ENCODE measurements around the gene EPB42. TPM values are rescaled to one million over a fixed set of nuclear protein-coding genes. Genes with fewer than 3 reads are reported as not detected.

Gene EPB42
- total RNA-seq, 1 experiment from 2014 or later, result not detected

DNA sequence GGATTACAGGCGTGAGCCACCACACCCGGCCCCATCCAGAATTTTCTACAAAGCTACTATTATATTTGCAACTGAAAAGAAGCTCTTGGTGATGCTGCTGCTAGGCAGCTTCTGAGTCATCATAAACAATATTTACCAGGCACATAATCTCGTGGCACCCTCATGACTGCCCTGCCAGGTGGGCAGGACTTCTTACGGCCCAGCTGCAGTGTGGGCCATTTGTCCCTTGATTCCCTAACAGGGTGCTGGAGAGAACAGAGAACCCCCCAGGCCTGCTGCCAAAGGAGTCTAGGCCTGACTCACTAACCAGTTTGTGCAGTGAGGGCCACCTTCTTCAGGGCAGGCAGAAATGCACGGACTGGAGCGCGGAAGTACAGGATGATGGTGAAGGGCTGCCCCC lies 4.9 kb downstream of the EPB42 start:
- BruUV-seq (replicated peaks), result no TSS peak
- Histone ChIP-seq H3K4me3 (replicated peaks in 1 of 2; ENCODE audit: low read depth in 1 of 2, low read length in 2 of 2) (no peak overlapping the region), H4K20me1 (ENCODE audit: insufficient read depth) (no peaks in the 10 kb centered on the region), H3K27ac (ENCODE audit: low read depth, low read length) (no peak overlapping the region), H3K27me3 (ENCODE audit: insufficient read depth, low read length) (no peaks in the 10 kb centered on the region), H3K9me3 (ENCODE audit: control insufficient read depth in 1 of 2, insufficient read depth in 1 of 2, low read depth in 1 of 2, low read length in 2 of 2) (no peaks in the 10 kb centered on the region), H3K9me2 (ENCODE audit: insufficient read depth) (no peaks in the 10 kb centered on the region), H3K4me2 (ENCODE audit: low read length) (no peak overlapping the region), H2AFZ (ENCODE audit: low read depth, low read length, poor library complexity, severe bottlenecking) (no peak overlapping the region), H3K9ac (ENCODE audit: low read length) (no peak overlapping the region), H3K4me1 (ENCODE audit: control insufficient read depth in 1 of 2, insufficient read depth in 2 of 2, low read length in 2 of 2) (peaks cover 0 to 3% of the 10 kb centered on the region in 2 experiments; a peak in 1 of 4 replicates), H3K79me2 (ENCODE audit: insufficient read depth, low read length) (no peaks in the 10 kb centered on the region), H3K36me3 (ENCODE audit: control insufficient read depth in 1 of 2, insufficient read depth in 2 of 2, low read length in 2 of 2) (no peaks in the 10 kb centered on the region)
- ChIA-PET CTCF (interaction anchor here (0.6 to 1.9 kb wide), 3 partner anchors 9 to 11 kb away, joined by 3 to 9 read pairs (median 7); no protein-coding TSS in a partner anchor), POLR2A (no interaction called here), RAD21 (ENCODE audit: low non-redundant PET in 1 of 2, low total read pairs in 2 of 2, uncharacterized antibody in 2 of 2, unreplicated experiment in 2 of 2) (no interaction called here)
- intact Hi-C loops (cut with micrococcal nuclease), result no loop called here
- no peak for TF ChIP-seq CBX3 (IDR thresholded peaks at IDR 0.05; ENCODE audit: low read depth)
- no peak for TF ChIP-seq EZH2 (IDR thresholded peaks at IDR 0.05)
- TF ChIP-seq EGR1 (IDR thresholded peaks at IDR 0.05; ENCODE audit: low read depth), result no peak
- no peak for TF ChIP-seq POLR2AphosphoS5 (IDR thresholded peaks at IDR 0.05; ENCODE audit: low read depth, low read length)
- TF ChIP-seq ZFX (IDR thresholded peaks at IDR 0.05), result no peak
- TF ChIP-seq, protein P1, sequence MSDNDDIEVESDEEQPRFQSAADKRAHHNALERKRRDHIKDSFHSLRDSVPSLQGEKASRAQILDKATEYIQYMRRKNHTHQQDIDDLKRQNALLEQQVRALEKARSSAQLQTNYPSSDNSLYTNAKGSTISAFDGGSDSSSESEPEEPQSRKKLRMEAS (IDR thresholded peaks at IDR 0.05), result no peak
- no peak for TF ChIP-seq FOSL1 (IDR thresholded peaks at IDR 0.05; ENCODE audit: low read depth)
- no peak for TF ChIP-seq ELF1 (IDR thresholded peaks at IDR 0.05; ENCODE audit: borderline replicate concordance, low read depth)
- no peak for TF ChIP-seq SRF (IDR thresholded peaks at IDR 0.05; ENCODE audit: low read depth)
- TF ChIP-seq TCF7L2 (IDR thresholded peaks at IDR 0.05; ENCODE audit: borderline replicate concordance, extremely low read depth, insufficient read depth, insufficient read length), result no peak
- TF ChIP-seq POLR2A (IDR thresholded peaks at IDR 0.05; ENCODE audit: borderline replicate concordance, extremely low read depth, insufficient read depth, insufficient read length), result no peak
- TF ChIP-seq JUND (IDR thresholded peaks at IDR 0.05), result no peak
- TF ChIP-seq, protein P2, sequence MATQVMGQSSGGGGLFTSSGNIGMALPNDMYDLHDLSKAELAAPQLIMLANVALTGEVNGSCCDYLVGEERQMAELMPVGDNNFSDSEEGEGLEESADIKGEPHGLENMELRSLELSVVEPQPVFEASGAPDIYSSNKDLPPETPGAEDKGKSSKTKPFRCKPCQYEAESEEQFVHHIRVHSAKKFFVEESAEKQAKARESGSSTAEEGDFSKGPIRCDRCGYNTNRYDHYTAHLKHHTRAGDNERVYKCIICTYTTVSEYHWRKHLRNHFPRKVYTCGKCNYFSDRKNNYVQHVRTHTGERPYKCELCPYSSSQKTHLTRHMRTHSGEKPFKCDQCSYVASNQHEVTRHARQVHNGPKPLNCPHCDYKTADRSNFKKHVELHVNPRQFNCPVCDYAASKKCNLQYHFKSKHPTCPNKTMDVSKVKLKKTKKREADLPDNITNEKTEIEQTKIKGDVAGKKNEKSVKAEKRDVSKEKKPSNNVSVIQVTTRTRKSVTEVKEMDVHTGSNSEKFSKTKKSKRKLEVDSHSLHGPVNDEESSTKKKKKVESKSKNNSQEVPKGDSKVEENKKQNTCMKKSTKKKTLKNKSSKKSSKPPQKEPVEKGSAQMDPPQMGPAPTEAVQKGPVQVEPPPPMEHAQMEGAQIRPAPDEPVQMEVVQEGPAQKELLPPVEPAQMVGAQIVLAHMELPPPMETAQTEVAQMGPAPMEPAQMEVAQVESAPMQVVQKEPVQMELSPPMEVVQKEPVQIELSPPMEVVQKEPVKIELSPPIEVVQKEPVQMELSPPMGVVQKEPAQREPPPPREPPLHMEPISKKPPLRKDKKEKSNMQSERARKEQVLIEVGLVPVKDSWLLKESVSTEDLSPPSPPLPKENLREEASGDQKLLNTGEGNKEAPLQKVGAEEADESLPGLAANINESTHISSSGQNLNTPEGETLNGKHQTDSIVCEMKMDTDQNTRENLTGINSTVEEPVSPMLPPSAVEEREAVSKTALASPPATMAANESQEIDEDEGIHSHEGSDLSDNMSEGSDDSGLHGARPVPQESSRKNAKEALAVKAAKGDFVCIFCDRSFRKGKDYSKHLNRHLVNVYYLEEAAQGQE (IDR thresholded peaks at IDR 0.05; ENCODE audit: low read depth), result no peak
- no peak for TF ChIP-seq SP1 (IDR thresholded peaks at IDR 0.05; ENCODE audit: low read depth)
- DNase-seq (ENCODE audit: low read depth, low spot score) (no peak), ATAC-seq (no peak)

Measured in HCT116 (cell line).